ENCODE measurements around the gene SSNA1. TPM values are rescaled to one million over a fixed set of nuclear protein-coding genes. Genes with fewer than 3 reads are reported as not detected.

Gene SSNA1
- total RNA-seq, 3 donors from 2014 or later = 75.0 to 92.8 (median 82.7) TPM

DNA sequence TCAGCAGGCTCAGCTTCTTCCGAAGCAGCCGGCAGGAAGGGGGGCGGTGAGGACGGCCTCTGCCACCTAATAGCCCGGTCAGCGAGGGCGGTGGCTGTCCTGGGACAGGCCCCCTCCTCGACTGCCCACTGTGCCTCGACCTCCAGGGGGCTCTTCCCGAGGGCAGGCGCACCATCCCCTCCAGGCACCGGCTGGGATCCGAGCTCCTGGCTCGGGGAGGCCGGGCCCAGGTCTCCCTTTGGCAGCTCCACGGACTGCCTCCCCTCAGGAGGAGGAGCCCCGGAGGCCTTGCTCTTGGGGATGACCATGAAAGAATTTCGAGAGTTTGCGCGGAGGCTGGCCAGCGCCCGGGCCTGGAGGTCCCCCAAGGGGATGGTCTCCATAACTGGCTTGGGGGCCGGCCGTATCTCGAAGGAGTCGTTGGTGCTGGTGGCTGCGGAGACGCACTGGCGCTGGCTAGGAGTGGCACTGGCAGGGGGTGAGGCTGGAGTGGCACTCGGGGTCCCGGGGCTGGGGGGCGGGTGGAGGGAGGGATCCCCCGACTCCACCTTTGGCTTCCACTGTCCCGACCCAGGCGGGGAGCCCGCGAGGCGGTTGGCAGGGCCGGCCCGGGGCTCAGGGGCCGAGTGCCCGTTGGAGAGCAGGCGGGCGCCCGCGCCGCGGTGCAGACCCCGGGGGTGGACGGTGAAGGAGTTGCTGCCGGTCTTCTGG is 11.1 kb downstream of the SSNA1 start:
- no peaks in the 10 kb centered on the region for H3K9me3 ChIP-seq
- H3K4me3 ChIP-seq = peak overlapping the region; percentile 52 to 93 (median 68)
- TF ChIP-seq POLR2A (IDR thresholded peaks at IDR 0.05) (no peak), POLR2AphosphoS5 (IDR thresholded peaks at IDR 0.05) (no peak)
- TF ChIP-seq, protein P1, sequence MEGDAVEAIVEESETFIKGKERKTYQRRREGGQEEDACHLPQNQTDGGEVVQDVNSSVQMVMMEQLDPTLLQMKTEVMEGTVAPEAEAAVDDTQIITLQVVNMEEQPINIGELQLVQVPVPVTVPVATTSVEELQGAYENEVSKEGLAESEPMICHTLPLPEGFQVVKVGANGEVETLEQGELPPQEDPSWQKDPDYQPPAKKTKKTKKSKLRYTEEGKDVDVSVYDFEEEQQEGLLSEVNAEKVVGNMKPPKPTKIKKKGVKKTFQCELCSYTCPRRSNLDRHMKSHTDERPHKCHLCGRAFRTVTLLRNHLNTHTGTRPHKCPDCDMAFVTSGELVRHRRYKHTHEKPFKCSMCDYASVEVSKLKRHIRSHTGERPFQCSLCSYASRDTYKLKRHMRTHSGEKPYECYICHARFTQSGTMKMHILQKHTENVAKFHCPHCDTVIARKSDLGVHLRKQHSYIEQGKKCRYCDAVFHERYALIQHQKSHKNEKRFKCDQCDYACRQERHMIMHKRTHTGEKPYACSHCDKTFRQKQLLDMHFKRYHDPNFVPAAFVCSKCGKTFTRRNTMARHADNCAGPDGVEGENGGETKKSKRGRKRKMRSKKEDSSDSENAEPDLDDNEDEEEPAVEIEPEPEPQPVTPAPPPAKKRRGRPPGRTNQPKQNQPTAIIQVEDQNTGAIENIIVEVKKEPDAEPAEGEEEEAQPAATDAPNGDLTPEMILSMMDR (IDR thresholded peaks at IDR 0.05) = no peak
- DNase-seq (ENCODE audit: low spot score in 2 of 2) = no peak
- no peaks in the 10 kb centered on the region for H3K36me3 ChIP-seq
- intact Hi-C loops (cut with DNase I; ENCODE audit: low total_unique reads) = no loop called here
- peak overlapping the region; percentile 0 to 54 for H3K27ac ChIP-seq
- H3K4me1 ChIP-seq = peaks cover 11 to 47% of the 10 kb centered on the region in 2 donors
- no peaks in the 10 kb centered on the region for H3K27me3 ChIP-seq

DNA sequence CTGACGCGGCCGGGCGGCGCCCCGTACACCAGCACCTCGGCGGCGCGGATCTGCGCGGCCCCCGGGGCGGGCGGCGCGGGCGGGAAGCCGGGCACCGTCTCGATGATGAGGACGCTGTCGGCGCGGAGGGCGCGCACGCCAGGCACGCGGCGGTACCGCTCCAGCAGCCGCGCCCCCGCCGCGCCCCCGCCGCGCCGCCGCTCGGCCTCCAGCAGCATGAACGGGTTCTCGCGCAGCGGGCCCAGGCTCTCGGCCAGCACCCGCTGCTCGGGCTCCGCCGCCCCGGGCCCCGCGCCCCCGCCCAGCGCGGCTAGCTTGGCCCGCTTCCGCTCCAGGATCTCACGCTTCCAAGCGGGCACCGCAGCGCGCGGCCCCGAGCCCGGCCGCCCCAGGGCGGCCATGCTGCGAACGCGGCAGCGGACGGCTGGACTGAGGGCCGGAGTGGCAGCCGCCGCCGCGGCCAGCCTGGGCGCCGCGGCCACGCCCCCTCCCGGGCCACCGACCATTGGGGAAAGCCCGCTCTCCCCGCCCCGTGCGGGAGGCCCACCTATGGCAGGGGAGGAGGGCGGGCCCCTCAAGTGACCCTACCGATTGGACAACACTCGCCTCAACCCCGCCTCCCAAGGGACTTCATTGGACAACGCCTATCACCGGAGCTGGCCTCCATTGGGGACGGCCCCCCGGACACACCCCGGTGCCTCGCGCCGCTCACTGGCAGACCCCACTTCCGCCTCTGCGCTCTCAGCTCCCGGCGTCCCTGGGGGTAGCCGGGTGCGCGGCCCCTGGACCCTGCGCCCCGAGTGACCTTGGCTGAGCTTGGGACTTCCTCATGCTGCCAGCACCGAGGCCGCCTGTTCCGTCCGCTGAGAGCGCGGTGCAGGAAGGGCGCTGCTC is 12.1 kb downstream of the SSNA1 start, which contains the start of gene TPRN:
TSS of gene TPRN (minus strand) at position 431 of the 894 bp plus-strand sequence. CDS start at position 401, 30 bp downstream.
- Histone ChIP-seq H3K36me3 (no peaks in the 10 kb centered on the region), H3K4me1 (peaks cover 11 to 41% of the 10 kb centered on the region in 2 donors), H3K4me3 (peak within 1 kb of the TSS; percentile 52 to 93 (median 68)), H3K27ac (peak within 1 kb of the TSS; percentile 65 to 86), H3K9me3 (no peaks in the 10 kb centered on the region), H3K27me3 (no peaks in the 10 kb centered on the region)
- DNase-seq (ENCODE audit: low spot score in 2 of 2) = peak; percentile 99
- intact Hi-C loops (cut with DNase I; ENCODE audit: low total_unique reads) = no loop called here
- TF ChIP-seq POLR2AphosphoS5 (IDR thresholded peaks at IDR 0.05) (peak; percentile 37 to 69 (median 40)), POLR2A (IDR thresholded peaks at IDR 0.05) (no peak)
- TF ChIP-seq, protein P1 (IDR thresholded peaks at IDR 0.05) = peak in 1 of 3 donors; percentile 9

DNA sequence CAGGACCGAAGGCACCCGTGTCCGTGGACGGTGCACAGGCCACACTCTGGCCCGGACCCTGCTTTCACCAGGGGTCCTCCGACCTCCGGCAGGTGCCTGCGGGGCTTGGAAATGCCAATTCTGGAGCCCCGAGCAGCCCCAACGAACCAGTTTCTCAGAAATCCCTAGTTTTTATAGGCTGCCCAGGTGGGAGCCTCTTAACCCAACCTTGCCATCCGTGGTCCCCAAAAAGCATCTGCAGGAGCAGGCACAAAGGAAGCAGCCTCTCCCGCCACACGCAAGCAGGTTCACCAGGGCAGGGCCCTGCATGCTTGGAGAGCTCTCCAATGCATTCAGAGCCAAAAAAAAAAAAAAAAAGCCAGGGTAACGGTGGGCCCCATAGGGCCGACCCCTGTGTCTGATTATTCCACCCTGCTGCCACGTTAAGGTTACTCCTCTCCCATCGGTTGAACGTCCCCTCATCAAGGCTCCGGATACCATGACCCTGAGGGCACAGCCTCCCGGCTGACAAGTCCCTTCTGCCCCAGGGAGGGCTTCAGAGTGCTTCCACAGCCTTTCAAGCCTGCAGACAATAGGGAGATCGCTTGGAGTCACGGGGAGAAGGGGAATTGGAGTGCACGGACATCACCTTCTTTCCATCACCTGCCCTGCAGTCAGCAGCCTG is 12.9 kb downstream of the SSNA1 start:
- no peaks in the 10 kb centered on the region for H3K9me3 ChIP-seq
- peak overlapping the region; percentile 52 to 93 (median 68) for H3K4me3 ChIP-seq
- DNase-seq (ENCODE audit: low spot score in 2 of 2) = no peak
- H3K27me3 ChIP-seq = no peaks in the 10 kb centered on the region
- TF ChIP-seq POLR2A (IDR thresholded peaks at IDR 0.05) (no peak), POLR2AphosphoS5 (IDR thresholded peaks at IDR 0.05) (no peak)
- TF ChIP-seq, protein P1 (IDR thresholded peaks at IDR 0.05) = no peak
- H3K27ac ChIP-seq = peak overlapping the region; percentile 65 to 86
- peaks cover 15 to 45% of the 10 kb centered on the region in 2 donors for H3K4me1 ChIP-seq
- no peaks in the 10 kb centered on the region for H3K36me3 ChIP-seq
- intact Hi-C loops (cut with DNase I; ENCODE audit: low total_unique reads) = no loop called here

DNA sequence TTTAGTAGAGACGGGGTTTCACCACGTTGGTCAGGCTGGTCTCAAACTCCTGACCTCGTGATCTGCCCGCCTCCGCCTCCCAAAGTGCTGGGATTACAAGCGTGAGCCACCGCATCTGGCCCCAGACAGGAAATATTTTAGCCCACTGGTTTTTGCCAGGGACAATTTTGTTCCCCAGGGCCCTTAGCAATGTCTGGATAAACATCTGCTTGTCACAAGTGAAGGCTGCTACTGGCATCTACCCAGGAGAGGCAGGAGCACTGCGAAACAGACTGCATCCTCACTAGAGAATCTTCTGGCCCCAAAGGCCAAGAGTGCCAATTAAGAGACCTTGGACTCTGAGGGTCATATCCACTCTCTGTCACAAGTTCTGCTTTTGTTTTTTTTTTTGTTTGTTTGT is 14.5 kb downstream of the SSNA1 start:
- H3K4me3 ChIP-seq = no peak overlapping the region
- intact Hi-C loops (cut with DNase I; ENCODE audit: low total_unique reads) = no loop called here
- no peaks in the 10 kb centered on the region for H3K9me3 ChIP-seq
- no peaks in the 10 kb centered on the region for H3K36me3 ChIP-seq
- H3K27ac ChIP-seq = no peak overlapping the region
- H3K27me3 ChIP-seq = no peaks in the 10 kb centered on the region
- TF ChIP-seq, protein P1 (IDR thresholded peaks at IDR 0.05) = no peak
- TF ChIP-seq POLR2AphosphoS5 (IDR thresholded peaks at IDR 0.05) (no peak), POLR2A (IDR thresholded peaks at IDR 0.05) (no peak)
- DNase-seq (ENCODE audit: low spot score in 2 of 2) = no peak
- H3K4me1 ChIP-seq = peaks cover 19 to 45% of the 10 kb centered on the region in 2 donors

Data from breast epithelium (tissue), 4 donors.